Endothelial cell (in vitro differentiated cells): Measurements from ENCODE around the gene TCF15. TPM values are rescaled to one million over a fixed set of nuclear protein-coding genes. Genes with fewer than 3 reads are reported as not detected.

ENCODE experiments used
- DNase-seq: peaks from one replicate; pipeline ENCODE4 v3.0.0; 2021; ENCODE audit warnings: low spot score
- H3K27ac Mint-ChIP-seq: one replicate; pipeline ENCODE4 v1.8.0; 2021; ENCODE audit warnings: mixed read lengths, inconsistent platforms; ENCODE audit not compliant: unreplicated experiment
- H3K27me3 Mint-ChIP-seq: one replicate; pipeline ENCODE4 v1.8.0; 2021; ENCODE audit warnings: mild to moderate bottlenecking, moderate library complexity, mixed read lengths, inconsistent platforms; ENCODE audit not compliant: unreplicated experiment
- H3K36me3 Mint-ChIP-seq: one replicate; pipeline ENCODE4 v1.8.0; 2021; ENCODE audit warnings: mild to moderate bottlenecking, low read depth, mixed read lengths, inconsistent platforms; ENCODE audit not compliant: unreplicated experiment
- H3K4me1 Mint-ChIP-seq: one replicate; pipeline ENCODE4 v1.8.0; 2021; ENCODE audit warnings: mild to moderate bottlenecking, mixed read lengths, inconsistent platforms; ENCODE audit not compliant: unreplicated experiment
- H3K4me3 Mint-ChIP-seq: one replicate; pipeline ENCODE4 v1.8.0; 2021; ENCODE audit warnings: mild to moderate bottlenecking, mixed read lengths, inconsistent platforms; ENCODE audit not compliant: unreplicated experiment
- H3K9me3 Mint-ChIP-seq: one replicate; pipeline ENCODE4 v1.8.0; 2021; ENCODE audit warnings: mixed read lengths, inconsistent platforms; ENCODE audit not compliant: unreplicated experiment
- long read RNA-seq: library from polyadenylated mRNA; unstranded; transcript quantifications from one replicate; pipeline ENCODE4 v2.0.0, GENCODE V29; 2020; ENCODE audit not compliant: unreplicated experiment
- total RNA-seq: library from RNA; stranded (reverse); fragmentation: NEBNext Ultra II Directional; extraction: Animal tissue kit (Norgen Biotek cat#: 25700); gene quantifications from one replicate; pipeline ENCODE4 v1.2.1, GENCODE V29; 2021; ENCODE audit not compliant: unreplicated experiment
- TF ChIP-seq, protein P1 (sequence below): fragments of 200-600 bp; sonication (generic); IDR thresholded peaks from one replicate; pipeline ENCODE4 v1.5.0; 2021; ENCODE audit warnings: antibody characterized with exemption; ENCODE audit not compliant: unreplicated experiment

TCF15 gene, protein sequence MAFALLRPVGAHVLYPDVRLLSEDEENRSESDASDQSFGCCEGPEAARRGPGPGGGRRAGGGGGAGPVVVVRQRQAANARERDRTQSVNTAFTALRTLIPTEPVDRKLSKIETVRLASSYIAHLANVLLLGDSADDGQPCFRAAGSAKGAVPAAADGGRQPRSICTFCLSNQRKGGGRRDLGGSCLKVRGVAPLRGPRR
- total RNA-seq: 6.6 TPM
- long read RNA-seq: 0 reads

DNA sequence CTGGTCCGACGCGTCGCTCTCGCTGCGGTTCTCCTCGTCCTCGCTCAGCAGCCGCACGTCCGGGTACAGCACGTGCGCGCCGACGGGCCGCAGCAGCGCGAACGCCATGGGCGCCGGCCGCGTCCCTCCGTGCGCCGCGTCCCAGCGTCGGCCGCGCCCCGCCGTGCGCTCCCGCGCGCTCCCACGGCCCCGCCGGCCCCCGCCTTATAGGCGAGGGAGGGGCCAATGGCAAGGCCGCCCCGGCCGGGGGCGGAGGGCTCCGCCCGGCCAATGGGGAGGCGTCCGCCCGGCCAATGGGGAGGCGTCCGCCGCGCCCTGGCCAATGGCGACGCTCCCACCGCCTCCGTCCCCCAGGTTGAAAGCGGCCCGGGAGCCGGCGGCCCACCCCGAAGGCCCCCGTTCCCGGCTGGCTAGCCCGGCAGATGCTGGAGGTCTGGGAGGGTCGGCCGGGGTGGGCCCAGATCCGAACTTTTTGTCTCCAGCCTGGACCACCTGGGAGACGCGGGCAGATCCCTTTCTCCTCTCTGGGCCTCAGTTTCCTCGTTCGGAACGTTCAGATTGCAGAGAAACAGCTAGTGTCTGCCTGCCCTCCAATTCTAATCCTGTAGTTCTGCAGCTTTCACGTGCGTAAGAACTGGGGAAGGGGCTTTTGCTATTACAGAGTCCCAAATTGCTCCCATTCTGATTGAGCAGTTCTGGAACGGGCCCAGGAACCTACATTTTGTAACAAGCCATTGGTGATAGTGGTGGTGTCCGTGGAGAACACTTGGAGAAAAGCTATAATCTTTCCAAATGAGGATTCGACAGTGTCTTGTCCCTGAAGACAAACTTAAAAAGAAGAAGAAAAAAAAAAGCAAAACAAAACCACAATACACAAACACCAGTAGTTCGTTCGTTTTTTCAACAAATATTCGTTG, at the start of gene TCF15:
Gene TCF15 (minus strand): TSS at position 180 of the 917 bp plus-strand sequence. CDS start 72 bp downstream, at position 108.
- Mint-ChIP-seq H3K27ac (peak within 1 kb of the TSS; percentile 8), H3K4me3 (peak within 1 kb of the TSS; percentile 82), H3K9me3 (no peaks in the 10 kb centered on the region), H3K27me3 (peaks cover 13% of the 10 kb centered on the region), H3K36me3 (peaks cover 3% of the 10 kb centered on the region), H3K4me1 (peaks cover 38% of the 10 kb centered on the region)
- TF ChIP-seq, protein P1, sequence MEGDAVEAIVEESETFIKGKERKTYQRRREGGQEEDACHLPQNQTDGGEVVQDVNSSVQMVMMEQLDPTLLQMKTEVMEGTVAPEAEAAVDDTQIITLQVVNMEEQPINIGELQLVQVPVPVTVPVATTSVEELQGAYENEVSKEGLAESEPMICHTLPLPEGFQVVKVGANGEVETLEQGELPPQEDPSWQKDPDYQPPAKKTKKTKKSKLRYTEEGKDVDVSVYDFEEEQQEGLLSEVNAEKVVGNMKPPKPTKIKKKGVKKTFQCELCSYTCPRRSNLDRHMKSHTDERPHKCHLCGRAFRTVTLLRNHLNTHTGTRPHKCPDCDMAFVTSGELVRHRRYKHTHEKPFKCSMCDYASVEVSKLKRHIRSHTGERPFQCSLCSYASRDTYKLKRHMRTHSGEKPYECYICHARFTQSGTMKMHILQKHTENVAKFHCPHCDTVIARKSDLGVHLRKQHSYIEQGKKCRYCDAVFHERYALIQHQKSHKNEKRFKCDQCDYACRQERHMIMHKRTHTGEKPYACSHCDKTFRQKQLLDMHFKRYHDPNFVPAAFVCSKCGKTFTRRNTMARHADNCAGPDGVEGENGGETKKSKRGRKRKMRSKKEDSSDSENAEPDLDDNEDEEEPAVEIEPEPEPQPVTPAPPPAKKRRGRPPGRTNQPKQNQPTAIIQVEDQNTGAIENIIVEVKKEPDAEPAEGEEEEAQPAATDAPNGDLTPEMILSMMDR: no peak
- peak; percentile 65 for DNase-seq

DNA sequence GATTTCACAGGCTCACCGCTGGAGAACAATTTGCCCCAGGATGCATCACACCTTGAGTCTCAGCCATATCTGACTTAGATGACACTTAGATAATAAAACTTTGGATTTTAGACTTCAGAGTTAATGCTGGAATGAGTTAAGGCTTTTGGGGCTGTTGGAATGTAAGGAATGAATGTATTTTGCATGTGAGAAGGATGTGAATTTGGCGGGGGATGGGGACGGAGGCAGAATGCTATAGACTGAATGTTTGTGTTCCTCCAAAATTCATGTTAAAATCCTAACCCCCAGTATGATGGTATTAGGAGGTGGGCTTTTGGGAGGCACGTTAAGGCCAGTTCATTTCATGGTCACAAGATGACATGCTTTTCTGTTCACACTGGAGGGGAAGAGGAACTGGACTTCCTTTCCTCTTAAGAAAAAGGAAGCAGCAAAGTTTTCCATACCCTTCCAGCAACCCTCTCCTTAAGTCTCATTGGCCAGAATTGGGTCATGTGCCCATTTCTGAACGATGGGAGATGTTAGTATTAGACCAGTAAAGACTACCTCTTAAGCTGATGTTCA, 48.7 kb upstream of the TCF15 start:
- TF ChIP-seq, protein P1: no peak
- H3K4me1 Mint-ChIP-seq: peaks cover 35% of the 10 kb centered on the region
- no peak for DNase-seq
- H3K27ac Mint-ChIP-seq: peak overlapping the region; percentile 15
- peaks cover 8% of the 10 kb centered on the region for H3K36me3 Mint-ChIP-seq
- H3K27me3 Mint-ChIP-seq: peaks cover 16% of the 10 kb centered on the region
- H3K4me3 Mint-ChIP-seq: no peak overlapping the region
- H3K9me3 Mint-ChIP-seq: no peaks in the 10 kb centered on the region

DNA sequence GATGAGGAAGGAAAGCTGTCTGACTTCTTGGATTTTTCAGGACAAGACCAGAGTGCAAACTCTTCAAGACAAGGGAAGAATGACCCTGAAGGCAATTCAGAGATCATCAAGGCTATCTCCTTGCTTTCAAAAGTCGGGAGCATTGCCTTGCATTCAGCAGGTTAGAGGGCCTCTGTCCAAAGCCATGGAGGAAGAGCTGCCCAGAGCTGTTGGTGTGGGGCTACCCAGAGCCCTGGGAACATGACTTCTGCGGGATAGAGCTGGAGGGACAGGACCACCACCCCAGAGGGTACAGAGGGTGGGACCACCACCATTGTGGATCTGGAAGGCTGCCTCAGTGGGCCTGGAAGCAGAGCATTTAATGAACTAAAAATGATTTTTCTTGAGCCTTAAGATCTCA, 48.1 kb upstream of the TCF15 start:
- H3K9me3 Mint-ChIP-seq: no peaks in the 10 kb centered on the region
- no peak overlapping the region for H3K4me3 Mint-ChIP-seq
- peaks cover 17% of the 10 kb centered on the region for H3K27me3 Mint-ChIP-seq
- peaks cover 8% of the 10 kb centered on the region for H3K36me3 Mint-ChIP-seq
- no peak overlapping the region for H3K27ac Mint-ChIP-seq
- peaks cover 36% of the 10 kb centered on the region for H3K4me1 Mint-ChIP-seq
- TF ChIP-seq, protein P1: no peak
- no peak for DNase-seq

DNA sequence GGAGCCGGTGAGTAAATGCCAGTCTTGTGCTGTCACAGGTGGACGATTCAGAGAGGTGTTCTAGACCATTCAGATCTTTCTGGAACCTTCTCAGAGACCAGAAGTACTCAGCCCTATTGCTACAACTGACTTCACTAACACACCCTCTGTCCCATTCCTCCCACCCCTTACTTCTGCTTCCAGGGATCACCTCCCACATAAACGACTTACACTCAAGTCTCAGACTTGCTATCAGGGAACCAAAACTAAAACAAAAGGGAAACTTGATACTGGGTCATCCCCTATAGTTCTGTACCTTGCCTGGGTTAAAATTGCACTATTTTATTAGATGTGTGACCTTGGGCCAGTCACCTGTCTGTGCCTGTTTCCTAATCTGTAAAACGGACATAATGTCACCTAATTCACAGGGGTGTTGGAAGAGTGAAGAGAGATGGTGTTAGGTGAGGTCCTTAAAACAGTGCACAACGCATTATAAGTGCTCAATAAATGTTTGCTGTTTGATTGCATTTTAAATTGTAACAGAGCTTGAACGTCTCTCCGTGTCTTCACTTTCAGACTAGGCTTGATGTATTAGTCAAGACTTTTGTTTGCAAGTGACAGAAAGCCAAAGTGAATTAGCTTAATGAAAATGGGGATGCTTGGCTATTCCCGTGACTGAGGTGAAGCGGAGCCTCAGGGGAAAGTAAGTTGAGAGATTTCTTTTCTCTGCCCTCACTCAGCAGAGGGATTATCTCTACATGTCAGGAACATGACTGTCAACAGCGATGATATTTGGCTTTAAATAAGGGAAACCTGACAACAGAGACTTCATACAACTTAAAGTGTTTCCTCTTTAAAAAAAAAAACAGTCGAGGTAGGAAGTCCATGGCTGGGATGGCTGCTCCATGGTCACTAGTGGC, 45.9 kb upstream of the TCF15 start:
- H3K27ac Mint-ChIP-seq: no peak overlapping the region
- no peak for DNase-seq
- H3K4me1 Mint-ChIP-seq: peaks cover 40% of the 10 kb centered on the region
- H3K4me3 Mint-ChIP-seq: no peak overlapping the region
- TF ChIP-seq, protein P1: no peak
- peaks cover 9% of the 10 kb centered on the region for H3K27me3 Mint-ChIP-seq
- H3K9me3 Mint-ChIP-seq: no peaks in the 10 kb centered on the region
- peaks cover 2% of the 10 kb centered on the region for H3K36me3 Mint-ChIP-seq
